BE2C (cell line): Measurements from ENCODE around the gene COL12A1.

Experiments used
- DNase-seq: peaks from one replicate; pipeline ENCODE4 v3.0.0-alpha.2; 2020
- H3K27me3 ChIP-seq: fragments of 250-450 bp; sonication (Bioruptor Pico); 2 replicates; pipeline ENCODE4 v1.5.1; 2020; ENCODE audit warnings: mild to moderate bottlenecking
- H3K36me3 ChIP-seq: fragments of 250-450 bp; sonication (Bioruptor Pico); 2 replicates; pipeline ENCODE4 v1.5.1; 2020; ENCODE audit warnings: mild to moderate bottlenecking
- H3K4me1 ChIP-seq: fragments of 250-450 bp; sonication (Bioruptor Pico); 2 replicates; pipeline ENCODE4 v1.5.1; 2020
- H3K4me3 ChIP-seq: 2 replicates; pipeline ENCODE4 v1.5.1; 2011; ENCODE audit warnings: low read depth, low read length
- H3K9me3 ChIP-seq: fragments of 250-450 bp; sonication (Bioruptor Pico); 2 replicates; pipeline ENCODE4 v1.5.1; 2020
- TF ChIP-seq, protein P1 (sequence below): IDR thresholded peaks from 2 replicates; pipeline ENCODE4 v1.5.1; 2012; ENCODE audit warnings: mild to moderate bottlenecking, low read depth, low read length

COL12A1 gene

DNA sequence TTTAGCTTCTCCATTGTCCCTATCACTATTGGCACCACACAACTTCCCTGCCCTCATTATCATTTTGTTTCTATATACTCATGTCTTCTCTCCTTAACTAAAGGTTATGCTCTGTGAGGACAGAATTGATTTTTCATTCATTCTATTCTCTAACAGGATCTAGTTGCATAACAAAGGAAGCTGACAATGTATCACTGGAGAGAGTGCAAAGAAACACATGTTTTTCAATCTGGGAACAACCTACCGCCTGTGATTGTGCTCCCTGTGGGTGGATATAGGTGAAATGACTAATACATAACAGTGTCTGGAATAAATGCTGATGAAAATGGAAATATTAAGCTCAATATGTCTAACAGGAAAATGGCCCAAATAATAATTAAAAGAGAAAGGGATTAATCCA is 56.6 kb downstream of the COL12A1 start:
- no peak for DNase-seq
- H3K36me3 ChIP-seq = no peaks in the 10 kb centered on the region

DNA sequence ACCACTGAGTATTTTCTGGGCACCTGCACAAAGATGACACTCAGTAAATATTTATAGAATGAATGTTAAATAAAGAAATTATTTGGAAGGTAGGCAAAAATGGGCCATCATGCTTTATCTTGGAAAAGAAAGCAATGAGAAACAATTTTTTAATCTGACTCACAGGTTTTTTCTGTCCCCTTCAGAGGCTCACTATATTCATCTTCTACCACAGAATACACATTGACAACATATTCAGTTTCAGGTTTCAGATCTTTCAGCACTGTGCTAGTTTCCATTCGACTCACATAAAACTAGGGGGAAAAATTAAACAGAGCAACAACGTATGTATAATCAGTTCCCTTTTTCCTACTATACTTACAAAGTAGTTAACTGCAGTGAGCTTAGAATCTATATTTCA is 58.3 kb downstream of the COL12A1 start:
- Histone ChIP-seq H3K4me1 (no peaks in the 10 kb centered on the region), H3K36me3 (no peaks in the 10 kb centered on the region), H3K4me3 (no peak overlapping the region), H3K27me3 (no peaks in the 10 kb centered on the region), H3K9me3 (no peaks in the 10 kb centered on the region)
- TF ChIP-seq, protein P1, sequence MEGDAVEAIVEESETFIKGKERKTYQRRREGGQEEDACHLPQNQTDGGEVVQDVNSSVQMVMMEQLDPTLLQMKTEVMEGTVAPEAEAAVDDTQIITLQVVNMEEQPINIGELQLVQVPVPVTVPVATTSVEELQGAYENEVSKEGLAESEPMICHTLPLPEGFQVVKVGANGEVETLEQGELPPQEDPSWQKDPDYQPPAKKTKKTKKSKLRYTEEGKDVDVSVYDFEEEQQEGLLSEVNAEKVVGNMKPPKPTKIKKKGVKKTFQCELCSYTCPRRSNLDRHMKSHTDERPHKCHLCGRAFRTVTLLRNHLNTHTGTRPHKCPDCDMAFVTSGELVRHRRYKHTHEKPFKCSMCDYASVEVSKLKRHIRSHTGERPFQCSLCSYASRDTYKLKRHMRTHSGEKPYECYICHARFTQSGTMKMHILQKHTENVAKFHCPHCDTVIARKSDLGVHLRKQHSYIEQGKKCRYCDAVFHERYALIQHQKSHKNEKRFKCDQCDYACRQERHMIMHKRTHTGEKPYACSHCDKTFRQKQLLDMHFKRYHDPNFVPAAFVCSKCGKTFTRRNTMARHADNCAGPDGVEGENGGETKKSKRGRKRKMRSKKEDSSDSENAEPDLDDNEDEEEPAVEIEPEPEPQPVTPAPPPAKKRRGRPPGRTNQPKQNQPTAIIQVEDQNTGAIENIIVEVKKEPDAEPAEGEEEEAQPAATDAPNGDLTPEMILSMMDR = no peak
- no peak for DNase-seq

More for the DNA sequence above, 56.6 kb downstream of the COL12A1 start:
- H3K4me1 ChIP-seq = no peaks in the 10 kb centered on the region
- TF ChIP-seq, protein P1 = no peak
- H3K27me3 ChIP-seq = no peaks in the 10 kb centered on the region
- no peaks in the 10 kb centered on the region for H3K9me3 ChIP-seq
- no peak overlapping the region for H3K4me3 ChIP-seq

DNA sequence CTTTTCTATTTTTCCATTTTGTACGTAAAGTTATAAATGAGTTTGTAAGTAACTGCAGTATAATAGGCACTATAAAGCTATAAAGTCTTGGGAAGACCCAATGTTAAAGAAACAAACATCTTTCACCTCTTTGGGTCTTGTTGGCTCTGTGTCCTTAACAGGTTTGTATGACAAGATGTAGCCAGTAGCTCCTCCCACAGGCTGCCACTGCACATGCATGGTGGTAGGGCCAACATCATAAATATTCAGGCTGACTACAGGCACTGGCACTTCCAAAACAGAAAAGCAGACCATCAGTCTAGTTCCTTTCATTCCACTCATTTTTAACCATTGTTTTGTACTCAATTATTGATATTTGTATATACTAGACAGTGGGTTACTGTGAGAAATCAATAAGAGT is 59.9 kb downstream of the COL12A1 start:
- no peaks in the 10 kb centered on the region for H3K9me3 ChIP-seq
- H3K4me1 ChIP-seq = no peaks in the 10 kb centered on the region
- TF ChIP-seq, protein P1 = no peak
- H3K36me3 ChIP-seq = no peaks in the 10 kb centered on the region
- no peaks in the 10 kb centered on the region for H3K27me3 ChIP-seq
- no peak overlapping the region for H3K4me3 ChIP-seq
- DNase-seq = no peak

DNA sequence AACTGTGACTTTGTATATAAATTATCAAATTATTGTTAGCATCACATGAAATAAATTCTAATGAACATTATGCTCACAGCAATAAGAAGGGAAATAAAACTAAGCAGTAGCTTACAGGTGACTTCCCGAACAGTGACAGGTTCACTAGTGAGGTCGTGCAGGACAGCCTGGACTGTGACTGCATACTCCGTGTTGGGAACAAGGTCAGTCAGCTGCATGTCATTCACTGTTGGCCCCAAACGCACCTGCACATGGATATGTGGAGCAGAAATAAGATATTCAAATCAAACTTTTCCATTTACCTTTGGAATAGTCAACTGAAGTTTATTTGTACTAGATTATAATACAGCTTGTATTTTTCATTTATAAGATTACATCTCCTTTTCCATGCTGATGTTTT is 60.6 kb downstream of the COL12A1 start:
- TF ChIP-seq, protein P1 = no peak
- H3K4me1 ChIP-seq = no peaks in the 10 kb centered on the region
- no peaks in the 10 kb centered on the region for H3K27me3 ChIP-seq
- no peak overlapping the region for H3K4me3 ChIP-seq
- DNase-seq = no peak
- no peaks in the 10 kb centered on the region for H3K36me3 ChIP-seq
- H3K9me3 ChIP-seq = no peaks in the 10 kb centered on the region

DNA sequence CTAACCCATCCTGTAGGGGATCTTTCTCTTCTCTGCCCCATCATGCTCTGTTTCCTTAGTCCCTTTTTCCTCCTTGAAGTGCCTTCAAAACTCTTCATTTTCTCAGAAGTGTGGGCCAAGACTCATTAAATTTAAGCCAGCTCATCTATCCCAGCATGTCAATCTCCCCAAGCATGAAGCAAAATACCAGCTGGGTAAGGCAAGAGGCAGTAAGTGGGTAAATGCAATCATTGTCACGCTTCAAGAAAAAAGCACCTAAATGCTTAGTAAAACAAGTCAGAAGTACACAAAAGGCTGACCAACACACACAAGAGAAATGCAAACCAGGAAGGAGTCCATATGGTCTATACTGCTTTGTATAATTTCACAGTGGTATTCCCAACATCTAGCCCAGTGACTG is 61.5 kb downstream of the COL12A1 start:
- Histone ChIP-seq H3K36me3 (no peaks in the 10 kb centered on the region), H3K9me3 (no peaks in the 10 kb centered on the region), H3K4me1 (no peaks in the 10 kb centered on the region), H3K4me3 (no peak overlapping the region), H3K27me3 (no peaks in the 10 kb centered on the region)
- no peak for DNase-seq
- TF ChIP-seq, protein P1 = no peak

DNA sequence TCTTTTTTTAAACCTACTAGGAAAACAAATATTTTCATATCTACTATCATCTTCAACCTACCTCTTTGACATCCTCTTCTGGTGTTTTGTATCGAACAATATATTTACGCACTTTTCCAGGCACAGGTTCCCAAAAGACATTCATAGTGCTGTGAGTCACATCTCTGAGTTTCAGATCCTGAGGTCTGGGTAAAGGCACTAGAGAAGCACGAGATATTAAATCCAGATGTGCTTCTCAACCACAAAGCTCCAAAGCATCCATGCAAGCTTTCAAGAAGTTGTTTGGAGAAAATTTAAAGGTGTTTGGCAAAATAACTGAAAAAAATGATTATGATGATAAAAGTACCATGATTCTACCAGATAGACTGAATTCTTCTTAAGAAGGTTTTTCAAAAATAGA is 62.7 kb downstream of the COL12A1 start:
- DNase-seq = no peak
- TF ChIP-seq, protein P1 = no peak

More for the DNA sequence above, 62.7 kb downstream of the COL12A1 start:
- Histone ChIP-seq H3K4me3 (no peak overlapping the region), H3K9me3 (no peaks in the 10 kb centered on the region), H3K36me3 (no peaks in the 10 kb centered on the region), H3K27me3 (no peaks in the 10 kb centered on the region), H3K4me1 (no peaks in the 10 kb centered on the region)
